GM19240 (cell line): ENCODE data around the gene ADAM8.

Source experiments
- DNase-seq: peaks from one replicate; pipeline ENCODE4 v3.0.0; 2011; ENCODE audit warnings: low spot score; ENCODE audit not compliant: insufficient read length

Gene ADAM8

GRCh38 chr10:133281628-133282372 lies 5.1 kb upstream of the ADAM8 start:
- DNase-seq, result no peak

DNA sequence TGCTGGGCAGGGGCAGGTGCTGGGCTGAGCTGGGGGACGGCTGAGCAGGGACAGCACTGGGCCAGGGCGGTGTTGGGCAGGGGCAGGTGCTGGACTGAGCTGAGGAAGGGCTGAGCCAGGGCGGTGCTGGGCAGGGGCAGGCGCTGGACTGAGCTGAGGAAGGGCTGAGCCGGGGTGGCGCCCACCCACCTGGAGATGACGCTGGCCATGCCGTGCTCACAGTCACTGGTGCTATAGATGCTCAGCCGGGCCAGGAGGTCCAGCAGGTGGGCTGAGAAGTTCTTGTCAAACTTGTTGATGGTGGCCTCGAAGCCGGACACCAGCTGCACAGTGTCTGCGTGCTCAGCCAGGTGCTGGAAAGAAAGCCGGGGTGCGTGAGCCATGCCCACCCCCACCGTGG lies 4.4 kb upstream of the ADAM8 start:
- DNase-seq, result no peak

- DNase-seq, result no peak
Observed at GRCh38 chr10:133280391-133281059, 3.9 kb upstream of the ADAM8 start.

DNA sequence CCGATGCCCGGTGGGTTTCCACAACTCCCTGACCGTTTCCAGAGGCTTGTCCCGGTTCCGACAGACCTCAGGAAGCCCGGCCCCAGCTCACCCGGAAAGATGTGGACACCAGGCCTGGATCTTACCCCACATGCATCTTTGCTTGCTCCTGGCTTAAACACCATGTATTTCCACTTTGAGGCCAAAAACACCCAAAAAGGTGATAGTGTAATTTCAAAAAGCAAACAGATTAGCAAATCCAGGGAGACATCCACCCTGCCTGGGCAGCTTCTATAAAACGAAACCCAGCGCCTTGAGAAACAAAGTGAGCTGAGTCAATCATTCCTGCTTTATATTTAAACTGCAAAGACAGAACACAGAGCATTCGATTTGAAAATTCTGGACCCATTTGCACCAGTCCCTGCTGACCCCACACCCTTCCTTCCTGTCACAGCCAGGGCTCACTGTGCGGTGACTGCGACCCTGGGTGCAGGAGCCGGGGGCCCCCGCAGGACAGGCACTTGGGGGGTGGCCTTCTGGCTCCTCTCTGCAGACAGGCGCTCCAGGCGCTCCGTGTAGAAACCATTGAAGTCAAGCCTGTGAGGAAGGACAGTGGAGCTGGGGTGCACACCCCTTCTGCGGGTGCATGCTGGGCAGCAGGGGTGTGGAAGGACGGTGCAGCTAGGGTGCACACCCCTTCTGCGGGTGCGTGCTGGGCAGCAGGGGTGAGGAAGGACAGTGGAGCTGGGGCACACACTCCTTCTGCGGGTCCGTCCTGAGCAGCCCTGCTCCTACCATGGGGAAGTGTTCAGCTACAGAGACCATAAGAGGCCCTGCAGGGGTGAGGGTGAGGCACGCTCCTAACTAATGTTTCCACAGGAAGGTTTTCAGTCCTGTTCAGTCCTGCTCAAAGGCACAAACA lies 2.9 kb upstream of the ADAM8 start:
- DNase-seq, result no peak

GRCh38 chr10:133278577-133279265 lies 2.1 kb upstream of the ADAM8 start:
- peak; percentile 84 for DNase-seq

GRCh38 chr10:133277993-133278576 lies 1.4 kb upstream of the ADAM8 start:
- DNase-seq, result no peak

GRCh38 chr10:133277277-133277992 lies 767 bp upstream of the ADAM8 start:
- no peak for DNase-seq

DNA sequence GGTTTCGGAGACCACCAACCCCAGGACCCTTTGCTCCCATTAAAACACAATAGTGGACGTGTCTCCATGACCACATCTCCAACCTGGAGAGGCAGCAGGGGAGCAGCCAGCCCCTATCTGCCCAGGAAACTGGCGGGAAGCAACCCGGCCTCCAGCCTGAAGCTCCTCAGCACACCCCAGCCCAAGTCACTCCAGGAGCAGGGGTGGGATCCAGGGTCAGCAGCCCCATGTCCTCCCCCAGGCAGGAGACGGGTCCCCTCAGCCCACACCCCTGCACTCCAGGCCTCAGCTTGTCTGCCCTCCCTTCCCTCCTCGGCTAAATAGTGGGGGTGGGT lies 601 bp downstream of the ADAM8 start:
- DNase-seq, result no peak

- peak; percentile 83 for DNase-seq
Observed at GRCh38 chr10:133275684-133276092, 980 bp downstream of the ADAM8 start.

GRCh38 chr10:133274751-133275683 lies 1.7 kb downstream of the ADAM8 start:
- peak; percentile 92 for DNase-seq

DNA sequence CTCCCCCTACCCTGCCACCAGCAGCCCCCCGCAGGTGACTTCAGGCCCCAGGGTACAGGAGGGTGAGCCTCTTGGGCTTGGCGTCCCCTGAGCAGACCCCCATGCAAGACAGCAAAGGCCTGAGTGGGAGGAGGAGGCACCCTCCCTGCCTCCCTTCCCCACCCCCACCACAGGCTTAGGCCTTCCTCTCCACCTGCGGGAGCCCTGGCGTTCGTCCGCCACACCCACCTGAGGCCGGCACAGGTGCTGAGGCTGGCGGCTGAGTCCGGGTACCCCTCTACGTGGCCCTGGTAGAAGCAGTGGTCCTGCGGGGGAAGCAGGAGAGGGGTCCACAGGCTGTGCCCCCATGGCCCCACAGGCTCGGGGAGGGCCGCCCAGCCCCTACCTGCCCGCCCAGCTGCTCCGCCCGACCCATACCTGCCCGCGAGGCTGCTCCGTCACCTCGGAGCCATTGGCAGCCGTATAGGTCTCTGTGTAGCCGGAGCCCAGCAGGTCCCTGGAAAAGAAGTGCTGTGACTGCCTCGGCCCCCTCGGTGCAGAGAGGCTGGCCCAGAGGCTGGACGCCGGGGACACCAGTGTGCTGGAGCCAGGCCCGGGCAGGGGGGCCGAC lies 3.0 kb downstream of the ADAM8 start:
- DNase-seq, result no peak

DNA sequence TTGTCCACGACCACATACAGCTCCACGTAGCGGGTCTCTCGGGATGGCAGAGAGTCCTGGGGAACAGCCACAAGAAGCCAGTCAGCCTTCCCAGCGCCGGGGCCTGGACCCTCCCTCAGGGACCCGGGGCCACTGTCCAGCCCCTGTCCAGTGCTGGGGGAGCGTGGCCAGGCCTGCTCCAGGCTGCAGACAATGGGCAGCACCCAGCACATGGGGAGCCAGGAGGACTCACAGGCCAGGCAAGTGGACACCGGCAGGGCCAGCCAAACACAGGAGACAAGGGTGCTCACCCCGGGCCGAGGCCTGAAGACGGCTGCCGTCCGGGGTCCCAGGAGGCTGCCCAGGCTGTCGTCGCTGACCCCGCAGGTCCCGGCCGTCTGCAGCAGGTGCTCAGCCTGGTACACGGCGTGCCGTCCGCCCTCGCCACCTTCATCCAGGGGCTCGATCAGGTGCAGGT lies 3.7 kb downstream of the ADAM8 start:
- no peak for DNase-seq

DNA sequence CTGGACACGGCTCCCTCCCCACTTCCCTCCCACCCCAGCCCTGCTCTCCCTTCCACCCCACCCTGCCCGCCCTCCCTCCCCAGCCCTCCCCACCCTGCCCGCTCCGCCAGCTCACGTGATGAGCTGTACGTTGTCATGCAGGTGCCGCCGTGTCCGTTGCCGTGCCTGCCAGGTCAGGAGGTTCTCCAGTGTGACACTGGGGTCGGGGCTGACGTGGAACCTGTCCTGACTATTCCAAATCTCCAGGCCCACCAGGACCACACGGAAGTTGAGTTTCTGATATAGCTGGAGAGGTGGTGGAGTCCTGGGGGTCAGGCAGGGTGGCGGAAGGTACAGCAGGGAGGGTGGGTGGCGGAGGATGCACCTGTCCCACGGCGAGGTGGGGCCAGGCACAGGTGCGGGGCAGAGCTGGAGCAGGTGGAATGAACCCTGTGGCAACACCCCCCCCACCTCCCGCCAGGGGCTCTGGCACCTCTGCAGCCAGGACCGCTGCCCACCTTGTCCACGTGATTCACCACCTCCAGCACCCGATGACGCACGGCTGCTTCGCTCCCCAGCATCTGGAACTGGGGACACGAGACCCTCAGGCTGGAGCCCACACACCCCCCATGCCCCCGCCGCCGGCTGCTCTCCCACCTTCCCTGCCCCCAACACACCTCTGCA lies 4.2 kb downstream of the ADAM8 start:
- no peak for DNase-seq

GRCh38 chr10:133271521-133272300 lies 5.0 kb downstream of the ADAM8 start:
- no peak for DNase-seq

DNA sequence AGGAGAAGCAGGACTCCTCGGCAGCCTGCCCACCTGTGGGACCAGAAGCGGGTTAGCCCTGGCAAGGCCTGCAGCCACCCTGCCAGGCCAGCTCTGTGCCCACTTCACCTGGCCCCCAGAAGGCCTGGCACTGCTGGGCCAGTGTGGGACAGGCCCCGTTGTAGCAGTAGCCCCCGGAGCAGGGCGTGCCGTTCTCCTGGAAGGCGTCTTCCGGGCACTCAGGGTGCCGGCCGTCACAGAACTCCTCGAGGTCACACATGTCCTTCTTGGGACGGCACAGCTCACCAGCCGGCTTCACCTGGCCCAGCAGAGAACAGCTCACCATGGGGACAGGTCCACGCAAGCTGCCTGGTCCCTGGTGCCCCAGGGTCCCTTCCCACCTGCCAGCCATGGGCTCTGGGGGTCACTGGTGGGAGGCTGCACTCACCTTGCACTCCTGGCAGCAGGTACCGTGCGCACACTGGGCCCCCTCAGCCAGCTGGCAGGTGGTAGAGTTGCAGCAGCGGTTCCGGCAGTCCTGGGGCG lies 5.8 kb downstream of the ADAM8 start:
- DNase-seq, result no peak

GRCh38 chr10:133270204-133270603 lies 6.5 kb downstream of the ADAM8 start:
- no peak for DNase-seq

DNA sequence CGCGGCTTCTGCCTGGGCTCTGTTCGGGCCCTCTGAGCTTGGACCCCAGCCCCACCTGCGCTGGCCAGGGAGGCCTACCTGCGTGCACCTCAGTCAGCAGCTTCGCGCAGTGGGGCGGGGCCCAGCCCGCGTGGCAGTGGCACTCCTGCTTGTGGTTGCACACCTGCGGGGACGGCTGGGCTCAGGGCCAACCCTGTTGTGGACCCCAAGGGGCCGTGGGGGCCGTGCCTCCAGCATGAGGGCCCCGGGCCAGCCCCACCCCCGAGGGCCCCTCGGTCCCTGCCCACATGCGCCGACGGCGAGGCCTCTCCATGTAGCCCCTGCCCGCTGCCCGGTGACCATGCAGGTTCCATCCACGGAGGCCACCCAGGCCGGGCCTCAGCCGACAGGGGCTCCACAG lies 7.3 kb downstream of the ADAM8 start:
- DNase-seq, result no peak
